ENCODE measurements around the gene CARS1.

The CARS1 gene

DNA sequence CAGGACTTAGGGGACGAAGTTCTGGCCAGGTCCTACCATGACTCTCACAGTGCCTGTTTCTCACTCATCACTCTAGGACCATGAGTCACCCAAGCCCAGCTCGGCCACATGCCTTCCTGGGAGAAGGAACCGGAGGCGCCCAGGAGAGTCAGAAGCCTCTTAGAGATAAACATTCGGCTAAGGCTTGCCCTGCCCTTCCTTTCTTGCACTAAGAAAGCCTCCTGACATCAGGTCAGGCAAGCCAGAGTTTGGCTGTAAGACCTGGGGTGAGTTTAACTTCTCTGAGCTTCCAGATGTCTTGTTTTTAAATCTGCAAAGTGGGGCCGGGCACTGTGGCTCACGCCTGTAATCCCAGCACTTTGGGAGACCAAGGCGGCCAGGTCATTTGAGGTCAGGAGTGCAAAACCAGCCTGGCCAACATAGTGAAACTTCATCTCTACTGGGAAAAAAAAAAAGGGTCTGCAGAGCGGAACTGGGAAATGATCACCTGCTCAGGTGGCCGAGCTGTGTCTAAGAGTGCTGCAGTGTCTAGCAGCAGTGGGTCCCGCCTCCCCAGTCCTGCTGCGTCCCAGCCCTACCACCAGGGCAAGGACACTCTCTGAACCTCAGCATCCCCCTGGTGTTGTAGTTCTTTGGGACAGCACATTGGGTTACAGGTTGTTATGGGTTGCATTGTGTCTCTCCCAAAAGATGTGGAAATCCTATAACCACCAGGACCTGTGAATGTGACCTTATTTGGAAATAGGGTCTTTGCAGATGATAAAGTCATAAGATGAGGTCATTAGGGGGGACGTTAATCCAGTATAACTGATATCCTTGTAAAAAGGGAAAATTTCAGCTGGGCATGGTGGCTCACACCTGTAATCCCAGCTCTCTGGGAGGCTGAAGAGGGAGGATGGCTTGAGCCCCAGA lies 1.8 kb upstream of the CARS1 start:
- peak; percentile 53 for DNase-seq

DNA sequence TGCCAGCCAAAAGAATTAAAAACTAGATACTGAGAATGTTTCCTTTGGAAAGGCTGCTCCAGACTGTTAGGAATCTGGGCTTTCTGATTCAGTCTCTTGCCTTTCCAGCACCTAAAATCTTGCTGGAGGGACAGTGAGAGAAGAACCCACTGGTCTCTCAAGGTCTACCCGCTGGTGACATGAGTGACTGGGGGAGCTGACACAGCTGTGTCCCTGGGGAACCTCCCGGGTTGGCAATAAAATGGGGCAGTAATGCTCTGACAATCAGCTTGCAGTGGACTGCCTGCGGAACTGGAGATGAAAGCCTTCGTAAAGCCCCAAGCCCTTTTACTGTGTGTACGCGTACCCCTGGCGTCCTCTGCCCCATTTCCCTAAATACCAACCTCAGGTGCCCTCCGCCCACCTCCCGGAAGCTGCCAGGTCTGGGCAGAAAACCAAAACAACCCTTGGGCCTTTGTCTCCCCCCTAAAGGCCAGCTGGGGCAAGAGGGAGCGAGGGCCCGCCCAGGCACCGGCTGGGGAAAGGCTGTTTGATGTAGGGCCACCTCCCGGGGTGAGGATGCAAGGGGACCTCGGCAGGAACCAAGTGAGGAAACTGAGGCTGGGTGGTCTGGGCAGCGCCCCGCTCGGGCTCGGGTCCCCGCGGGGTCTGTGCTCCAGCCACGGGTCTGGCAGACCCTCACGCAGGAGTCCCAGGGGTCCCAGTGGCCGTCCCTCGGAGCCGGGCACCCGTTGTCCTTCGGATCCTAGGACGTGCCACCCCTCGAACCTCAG lies 741 bp downstream of the CARS1 start:
- peak; percentile 14 for DNase-seq

DNA sequence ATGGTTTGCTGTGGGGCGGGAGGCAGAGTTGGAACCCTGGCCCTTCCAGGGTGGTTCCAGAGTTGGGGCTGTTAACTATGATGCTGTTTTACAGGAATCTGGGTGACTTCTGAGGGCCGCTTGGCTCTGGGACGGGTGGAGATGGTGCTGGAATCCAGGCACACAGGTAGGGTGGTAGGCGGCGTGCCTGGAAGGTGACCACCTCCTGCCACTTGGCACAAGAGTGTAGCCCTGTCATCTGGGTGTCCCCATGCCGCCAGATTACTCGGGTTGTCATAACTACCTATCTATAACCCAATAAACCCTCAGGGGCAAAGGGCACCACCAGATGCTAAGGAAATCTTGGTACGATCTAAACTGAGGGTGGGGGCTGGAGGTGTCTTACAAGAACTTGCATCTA lies 1.3 kb downstream of the CARS1 start:
- no peak for DNase-seq

DNA sequence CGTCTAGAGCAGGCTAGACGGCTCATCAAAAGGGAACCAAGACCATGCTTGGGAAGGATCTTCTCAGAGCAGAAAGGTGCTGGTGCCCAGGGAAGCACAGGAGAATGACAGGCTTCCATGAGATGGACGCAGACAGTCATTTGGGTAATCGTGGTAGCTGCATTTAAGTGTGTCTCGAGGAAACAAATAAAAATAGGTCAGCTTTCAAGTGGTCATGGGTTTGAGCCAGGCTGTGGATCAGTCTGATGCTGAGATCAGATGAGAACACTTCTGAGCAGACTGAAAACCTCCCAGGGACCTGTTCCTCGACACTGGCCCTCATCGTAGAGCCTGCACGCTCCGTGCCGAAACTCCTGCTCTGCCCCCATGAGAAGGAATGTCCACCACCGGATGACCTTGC lies 4.7 kb downstream of the CARS1 start:
- DNase-seq, result no peak

DNA sequence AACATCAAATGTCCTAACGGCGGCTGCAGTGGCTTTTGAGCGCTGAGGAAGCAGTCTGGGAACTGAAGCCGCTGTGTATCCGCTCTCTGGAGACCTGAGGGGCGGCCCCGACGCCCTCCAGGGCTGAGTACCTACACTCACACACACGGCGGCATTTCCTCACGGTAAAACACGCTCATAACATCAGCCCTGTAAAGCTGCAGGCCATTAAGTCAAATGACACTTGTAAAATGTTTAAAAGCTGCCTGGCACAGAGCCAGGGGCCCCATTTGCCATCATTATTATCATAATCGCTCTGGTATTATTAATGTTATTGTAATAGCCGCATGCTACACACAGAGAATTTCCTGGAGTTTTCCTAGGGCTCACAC lies 5.1 kb downstream of the CARS1 start:
- DNase-seq, result no peak

DNA sequence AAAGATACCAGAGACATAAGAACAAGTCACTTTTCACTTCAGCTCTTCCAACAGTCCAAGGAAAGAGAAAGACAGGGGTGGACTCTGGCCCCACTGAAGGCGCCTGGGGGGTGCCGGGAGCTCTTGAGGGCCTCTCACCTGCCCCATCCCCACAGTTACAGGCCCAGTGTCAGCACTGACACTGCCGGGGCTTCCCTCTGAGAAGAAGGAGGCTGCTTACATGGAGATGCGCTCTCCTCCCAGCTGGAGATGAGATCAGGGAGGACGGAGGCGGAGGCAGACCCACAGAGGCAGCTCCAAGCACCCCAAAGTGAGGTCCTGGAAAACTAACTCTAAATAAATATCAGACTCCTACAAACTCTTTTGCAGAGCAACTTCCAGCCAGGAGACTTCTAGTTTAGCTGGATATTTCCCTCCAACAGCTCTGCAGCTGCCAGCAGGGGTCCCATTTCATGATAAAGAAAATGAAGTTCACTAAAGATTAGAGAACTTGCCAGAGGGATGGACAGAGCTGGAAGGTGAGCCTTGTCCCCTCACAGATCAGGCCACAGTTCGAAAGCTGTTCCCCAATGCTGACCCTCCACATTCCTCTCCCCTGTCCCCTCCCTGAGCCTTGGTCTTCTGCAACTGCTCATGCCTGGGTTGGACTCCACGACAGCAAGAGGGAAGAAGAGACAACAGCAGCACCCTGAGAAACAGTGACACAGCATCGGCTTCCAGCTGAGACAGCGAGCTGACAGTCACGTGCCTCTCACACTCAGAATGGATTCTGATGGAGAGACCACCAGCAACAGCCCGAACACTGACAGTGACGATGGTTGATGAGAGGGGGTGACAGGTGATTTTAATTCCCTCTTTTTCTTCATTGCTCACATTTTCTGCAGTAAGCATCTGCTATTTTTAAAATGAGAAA lies 5.8 kb downstream of the CARS1 start:
- no peak for DNase-seq

DNA sequence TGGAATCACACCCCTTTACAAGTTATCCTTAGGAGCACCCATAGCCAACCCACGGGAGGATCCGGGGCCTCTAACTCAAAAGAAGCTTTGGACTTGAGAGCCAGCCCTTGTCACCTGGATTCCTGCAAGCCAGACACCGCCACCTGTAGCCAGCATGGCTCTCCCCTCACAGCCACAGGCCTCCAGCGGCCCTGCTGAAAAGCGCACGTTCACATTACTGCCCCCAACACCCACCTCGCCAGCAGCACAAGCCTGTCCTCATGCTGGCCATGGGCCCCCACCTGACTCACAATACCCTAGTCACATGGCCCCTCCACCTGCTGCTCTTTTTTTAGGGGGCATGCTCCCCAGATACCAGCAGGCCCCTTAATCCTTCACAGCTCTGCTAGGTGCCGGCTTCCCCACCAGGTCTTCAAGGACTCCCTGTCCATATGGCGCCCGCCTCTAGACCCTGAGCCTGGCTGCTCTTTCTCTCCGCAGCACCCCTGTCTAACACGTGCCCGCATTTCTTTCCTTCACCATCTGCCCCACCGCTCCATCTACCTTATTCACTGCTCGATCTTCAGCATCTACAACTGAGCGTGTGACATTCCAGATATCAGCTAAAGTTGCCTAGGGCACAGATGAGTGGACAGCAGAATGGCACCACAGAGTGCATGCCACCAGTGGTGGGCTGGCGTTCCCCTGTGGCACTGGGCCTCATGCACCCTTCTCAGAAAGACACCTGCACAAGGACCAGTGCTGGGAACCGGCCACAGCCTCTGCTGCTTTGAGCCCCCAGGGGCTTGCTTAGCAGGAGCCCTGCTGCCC lies 6.6 kb downstream of the CARS1 start:
- DNase-seq, result no peak

DNA sequence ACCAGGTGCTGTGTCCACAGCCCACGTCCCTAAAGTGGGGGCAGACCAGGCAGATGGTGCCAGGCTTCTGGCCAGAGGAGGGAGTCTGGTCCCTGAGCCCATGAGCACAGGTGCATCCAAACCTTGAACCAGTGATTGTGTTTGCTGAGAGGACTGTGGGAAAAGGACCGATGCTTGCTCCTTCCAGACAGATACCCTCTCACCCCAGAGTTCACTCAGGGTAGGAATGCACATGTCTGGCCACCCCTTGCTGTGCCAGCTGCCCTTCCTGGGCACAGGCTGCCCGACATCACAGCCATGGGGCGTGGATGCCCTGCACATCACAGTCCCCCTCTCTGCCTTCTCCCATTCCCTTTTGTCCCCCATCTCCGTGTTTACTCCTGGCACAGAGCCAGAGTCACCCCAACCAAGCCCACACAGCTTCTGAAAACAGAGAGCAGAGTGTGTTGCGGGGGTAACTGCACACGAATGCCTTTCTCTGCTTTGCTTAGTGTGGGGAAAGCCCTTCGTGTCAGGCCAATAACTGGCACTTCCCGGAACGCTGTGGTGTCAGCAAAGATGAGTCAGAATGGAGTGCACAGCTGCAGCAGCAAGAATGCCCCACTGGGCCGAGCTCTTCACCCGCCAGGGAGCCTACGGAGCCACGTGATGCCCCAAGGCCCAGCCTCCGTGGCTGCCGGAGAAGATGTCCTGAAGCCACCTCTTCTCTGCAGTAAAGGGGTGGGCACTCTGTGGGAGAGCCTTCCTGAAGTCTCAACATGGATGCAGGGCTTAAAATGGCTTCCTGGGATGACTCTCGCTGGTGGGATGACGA lies 7.6 kb downstream of the CARS1 start:
- no peak for DNase-seq

DNA sequence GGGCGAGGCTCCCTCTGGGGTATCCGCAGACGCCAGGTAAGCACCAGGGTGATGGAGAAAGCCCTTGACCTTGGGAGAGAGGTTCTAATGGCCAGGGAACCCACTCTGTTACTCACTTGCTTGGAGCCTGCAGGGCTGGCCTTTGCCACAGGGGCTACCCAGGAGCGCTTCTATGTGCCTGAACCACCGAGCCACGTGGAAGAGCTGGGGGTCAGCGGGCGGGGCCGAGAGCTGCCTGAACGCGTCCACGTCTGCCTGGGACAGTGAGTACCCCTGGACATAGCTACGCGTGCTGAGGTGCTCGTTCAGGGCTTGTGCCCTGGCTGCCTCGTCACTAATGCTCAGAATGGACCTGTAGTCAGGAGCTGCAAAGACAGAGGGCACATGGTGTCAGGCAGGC lies 9.6 kb downstream of the CARS1 start:
- no peak for DNase-seq

DNA sequence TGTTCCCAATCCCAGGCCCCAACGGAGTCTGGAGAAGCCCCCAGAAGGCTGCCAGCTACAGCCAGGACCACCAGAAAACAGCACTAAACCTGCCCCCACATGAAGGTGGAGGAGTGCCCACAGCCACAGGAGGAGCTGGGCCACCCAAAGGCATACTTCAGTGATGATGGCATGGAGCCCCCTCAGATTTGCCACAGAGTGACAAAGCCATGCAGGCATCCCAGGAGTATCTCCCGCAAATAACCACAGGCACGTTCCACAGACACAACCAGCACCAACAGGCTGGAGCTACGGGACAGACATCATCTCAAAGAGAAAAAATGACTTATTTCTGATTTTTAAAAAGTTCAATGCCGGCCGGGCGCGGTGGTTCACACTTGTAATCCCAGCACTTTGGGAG lies 10.6 kb downstream of the CARS1 start:
- DNase-seq, result no peak

DNA sequence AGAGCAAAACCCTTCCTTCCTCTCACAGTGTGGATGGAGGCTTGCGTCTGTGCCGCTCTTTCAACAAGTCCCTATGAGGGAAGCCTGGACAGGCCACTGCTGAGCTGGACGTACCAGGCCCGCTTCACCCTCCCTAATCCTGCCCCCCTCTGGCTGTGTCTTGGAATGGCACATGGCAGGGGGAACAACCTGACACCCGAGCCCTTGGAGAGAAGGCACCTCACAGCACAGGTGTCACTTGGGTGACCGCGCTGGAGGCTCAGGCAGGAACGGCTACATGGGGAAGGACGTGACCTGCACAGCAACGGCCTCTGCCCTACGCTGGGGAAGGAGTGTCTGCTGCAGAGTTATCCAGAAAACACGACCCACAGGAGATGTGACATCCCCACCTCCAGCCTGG lies 11.0 kb downstream of the CARS1 start:
- DNase-seq, result no peak

DNA sequence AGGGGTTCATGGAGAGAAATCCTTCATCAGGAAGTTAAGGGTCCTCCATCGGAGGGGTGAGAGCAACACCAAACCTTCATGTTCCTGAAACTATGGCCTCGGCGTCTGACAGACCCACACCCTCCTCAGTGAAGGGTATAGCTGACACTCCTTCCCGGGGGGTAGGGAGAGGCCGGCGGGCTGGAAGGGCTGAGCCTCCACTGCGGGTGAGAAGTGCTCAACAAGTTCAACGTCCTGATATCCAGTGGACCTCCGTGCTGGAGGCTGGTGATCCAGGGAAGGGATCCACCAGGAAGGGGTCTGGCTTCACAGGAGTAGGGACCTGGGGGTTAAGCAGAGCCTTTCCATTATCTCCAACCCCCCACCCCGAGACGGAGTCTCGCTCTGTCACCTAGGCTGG lies 12.3 kb downstream of the CARS1 start:
- DNase-seq, result no peak

DNA sequence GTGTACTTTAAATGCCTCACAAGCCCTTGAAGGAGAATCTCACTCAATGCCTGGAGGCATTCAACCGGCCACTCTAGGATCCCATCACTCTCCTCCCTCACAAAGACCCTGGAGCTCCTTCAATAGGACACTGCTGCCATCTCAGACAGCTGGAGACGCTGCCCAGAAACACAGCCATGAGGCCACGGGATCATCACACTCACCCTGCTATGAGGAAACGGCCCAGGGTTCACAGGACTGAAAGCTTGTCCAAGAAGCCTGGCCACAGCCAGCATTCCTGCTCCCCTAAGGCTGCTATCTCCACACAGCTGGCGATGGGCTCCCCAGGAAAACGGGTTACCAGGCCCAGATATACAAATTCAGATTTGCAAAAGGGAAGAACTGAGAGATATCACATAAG lies 13.2 kb downstream of the CARS1 start:
- DNase-seq, result no peak

DNA sequence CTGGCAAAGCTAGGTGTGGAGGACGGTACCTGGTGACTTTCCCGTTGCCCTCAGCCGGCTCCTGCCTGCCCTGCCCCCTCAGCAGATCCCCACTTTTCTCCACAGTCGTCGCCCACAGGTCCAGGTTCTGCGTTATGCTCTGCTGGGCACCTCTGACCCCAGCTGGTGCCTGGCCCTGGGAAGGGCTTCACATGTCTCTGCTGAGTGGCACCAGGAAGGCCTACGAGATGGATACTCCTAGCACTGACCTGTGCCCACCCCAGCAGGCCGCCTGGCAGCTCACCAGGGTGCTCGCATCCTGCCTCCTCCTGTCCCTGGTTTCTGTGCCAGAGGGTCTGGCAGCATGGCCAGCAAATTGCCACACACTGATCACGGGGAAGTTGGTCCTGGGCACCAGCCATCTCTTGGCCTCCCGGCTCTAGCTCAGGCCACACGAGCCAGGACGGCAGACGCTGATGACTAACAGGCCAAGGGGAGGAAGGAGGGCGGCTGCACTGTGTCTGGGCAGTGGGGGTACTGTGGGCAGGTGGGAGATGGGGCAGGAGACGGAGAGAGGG lies 13.8 kb downstream of the CARS1 start:
- DNase-seq, result no peak

DNA sequence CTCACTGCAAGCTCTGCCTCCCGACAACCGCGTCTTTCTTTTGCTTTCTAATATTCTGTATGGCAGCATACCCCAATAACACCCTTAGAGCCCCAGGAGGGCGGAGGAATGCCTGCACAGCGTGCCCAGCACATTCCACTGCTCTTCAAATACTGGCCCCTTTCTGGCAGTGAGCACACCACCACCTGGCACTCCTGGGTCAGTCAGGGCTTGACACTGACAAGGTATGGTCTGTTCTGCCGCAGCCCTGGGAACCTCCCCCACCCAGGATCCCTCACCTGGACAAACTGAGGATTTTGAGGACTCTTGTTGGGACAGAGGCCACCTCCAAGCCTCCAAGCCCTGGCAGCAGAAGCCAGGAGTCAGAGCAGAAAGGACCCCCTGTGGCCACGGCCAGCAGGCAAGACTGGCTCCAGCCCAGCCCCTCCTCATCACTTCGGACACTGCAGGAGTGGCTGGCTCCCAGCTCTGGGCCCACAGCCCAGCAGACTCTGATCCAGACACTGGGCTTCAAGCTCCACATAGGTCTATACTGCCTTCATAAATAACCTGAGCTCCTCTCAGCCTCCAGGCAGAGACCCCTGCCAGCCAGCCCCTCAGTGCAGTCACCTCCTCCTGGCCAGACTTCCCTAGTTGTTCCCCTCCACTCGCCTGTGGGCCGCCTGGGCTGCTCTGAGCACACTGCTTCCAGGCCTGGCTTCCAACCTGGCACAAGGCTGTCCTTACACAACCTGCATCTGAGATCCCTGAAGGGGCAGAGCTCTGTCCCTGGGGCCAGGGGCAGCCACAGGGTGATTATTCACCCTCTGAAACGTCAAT lies 14.5 kb downstream of the CARS1 start:
- no peak for DNase-seq

DNA sequence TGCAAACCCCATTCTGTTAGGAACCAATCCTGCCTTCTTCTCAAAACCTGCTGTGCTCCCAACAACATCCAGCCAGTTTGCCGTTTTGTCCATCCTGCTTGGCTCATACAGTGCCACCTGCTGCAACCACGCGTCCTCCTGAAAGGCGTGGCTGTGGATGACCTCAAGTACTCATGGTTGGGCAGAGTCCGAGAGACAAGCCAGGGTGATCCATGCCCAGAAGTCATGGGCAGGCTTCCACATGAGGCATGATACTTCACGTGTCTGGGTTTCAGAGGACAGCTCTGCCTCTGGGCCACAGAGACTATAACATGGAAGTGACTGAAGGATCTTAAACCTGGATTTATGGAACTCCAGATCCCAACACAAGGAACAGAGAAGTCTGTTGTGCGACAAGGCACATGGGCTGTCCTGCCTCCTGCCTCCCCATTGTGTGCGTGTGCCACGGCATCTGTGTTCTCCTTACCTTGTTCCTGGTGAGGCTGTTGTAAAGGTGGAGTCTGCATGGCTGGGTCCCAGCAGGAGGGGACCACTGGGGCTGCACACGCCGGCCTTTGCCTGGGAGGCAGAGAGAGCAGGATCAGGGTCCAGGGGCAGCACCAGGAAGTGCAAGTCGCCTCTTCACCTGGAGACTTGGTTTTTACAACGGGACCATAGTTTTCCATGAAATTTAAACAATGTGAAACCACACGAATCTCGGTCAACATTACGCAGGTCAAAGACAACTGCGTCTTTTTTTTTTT lies 15.4 kb downstream of the CARS1 start:
- no peak for DNase-seq

DNA sequence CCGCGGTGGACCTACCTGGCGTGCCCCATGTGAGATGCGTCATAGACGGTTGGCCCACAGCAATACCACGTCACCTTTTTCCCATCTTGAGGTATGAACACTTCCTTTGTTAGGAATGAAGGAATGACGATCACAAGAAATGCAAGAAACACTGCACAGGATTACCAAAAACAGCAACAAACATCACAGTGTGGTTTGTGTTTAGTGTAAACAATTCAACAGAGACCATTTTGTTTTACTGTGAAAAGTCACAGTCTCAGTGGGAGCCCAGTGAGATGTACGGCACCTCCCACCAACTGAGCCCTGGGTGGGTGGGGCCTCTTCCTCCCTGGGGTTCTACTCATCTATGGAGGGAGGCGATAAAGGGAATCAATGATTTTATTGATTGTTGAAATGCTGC lies 16.3 kb downstream of the CARS1 start:
- no peak for DNase-seq

DNA sequence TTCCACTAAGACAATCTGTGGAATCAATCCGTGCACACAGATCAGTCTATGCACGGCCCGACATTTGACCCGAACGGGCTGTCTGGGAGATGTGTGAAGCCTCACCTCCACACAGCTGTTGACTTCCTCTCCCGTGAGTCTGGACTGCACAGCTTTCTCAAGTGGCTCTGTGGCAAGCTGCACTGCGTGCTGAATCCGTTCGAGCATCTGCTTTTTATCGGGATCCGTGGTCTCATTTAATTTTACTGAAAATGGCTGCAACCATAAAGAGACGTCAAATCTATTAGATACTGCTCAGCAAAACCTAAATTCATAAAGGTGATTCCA lies 19.3 kb downstream of the CARS1 start:
- no peak for DNase-seq

Data from OCI-M1 (cell line).